Measurements from ENCODE around the gene MAFB.

DNA sequence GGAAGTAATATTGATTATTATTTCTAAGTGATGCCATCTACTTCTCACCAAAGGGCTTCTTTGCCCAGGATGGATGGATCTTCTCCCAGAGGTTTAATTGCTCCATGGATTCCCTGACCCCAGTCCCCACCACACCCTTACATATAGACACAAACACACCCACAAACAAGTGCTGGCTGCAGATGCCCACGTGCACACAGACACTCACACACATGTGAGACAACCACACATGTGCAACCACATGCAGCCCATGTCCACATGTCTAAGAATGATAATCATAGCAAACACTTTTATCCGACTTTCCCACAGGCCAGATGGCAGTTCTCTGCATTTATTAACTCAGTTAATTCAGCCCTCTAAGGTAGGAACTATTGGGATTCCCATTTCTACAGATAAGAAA, 44.2 kb downstream of the MAFB start:
- TF ChIP-seq ZNF521 (tag by site-specific recombination; IDR thresholded peaks at IDR 0.05) (no peak), ZNF791 (tag by site-specific recombination; IDR thresholded peaks at IDR 0.05) (no peak), ZNF514 (tag by site-specific recombination; IDR thresholded peaks at IDR 0.05) (no peak), SP2 (tag by site-specific recombination; IDR thresholded peaks at IDR 0.05) (no peak), ZBTB8A (tag by site-specific recombination; IDR thresholded peaks at IDR 0.05) (no peak), TRIM28 (IDR thresholded peaks at IDR 0.05; ENCODE audit: borderline replicate concordance, low read length) (no peak), CTCF (tag by site-specific recombination; IDR thresholded peaks at IDR 0.05) (no peak), ZNF404 (tag by site-specific recombination; IDR thresholded peaks at IDR 0.05) (no peak)

All from HEK293 (cell line).